ENCODE data around the gene ZNF577.

GRCh38 chr19:51837145-51837544 lies 50.6 kb downstream of the ZNF577 start:
- TF ChIP-seq POLR2A (IDR thresholded peaks at IDR 0.05) (no peak), EP300 (IDR thresholded peaks at IDR 0.05) (no peak)
- TF ChIP-seq, protein P1, sequence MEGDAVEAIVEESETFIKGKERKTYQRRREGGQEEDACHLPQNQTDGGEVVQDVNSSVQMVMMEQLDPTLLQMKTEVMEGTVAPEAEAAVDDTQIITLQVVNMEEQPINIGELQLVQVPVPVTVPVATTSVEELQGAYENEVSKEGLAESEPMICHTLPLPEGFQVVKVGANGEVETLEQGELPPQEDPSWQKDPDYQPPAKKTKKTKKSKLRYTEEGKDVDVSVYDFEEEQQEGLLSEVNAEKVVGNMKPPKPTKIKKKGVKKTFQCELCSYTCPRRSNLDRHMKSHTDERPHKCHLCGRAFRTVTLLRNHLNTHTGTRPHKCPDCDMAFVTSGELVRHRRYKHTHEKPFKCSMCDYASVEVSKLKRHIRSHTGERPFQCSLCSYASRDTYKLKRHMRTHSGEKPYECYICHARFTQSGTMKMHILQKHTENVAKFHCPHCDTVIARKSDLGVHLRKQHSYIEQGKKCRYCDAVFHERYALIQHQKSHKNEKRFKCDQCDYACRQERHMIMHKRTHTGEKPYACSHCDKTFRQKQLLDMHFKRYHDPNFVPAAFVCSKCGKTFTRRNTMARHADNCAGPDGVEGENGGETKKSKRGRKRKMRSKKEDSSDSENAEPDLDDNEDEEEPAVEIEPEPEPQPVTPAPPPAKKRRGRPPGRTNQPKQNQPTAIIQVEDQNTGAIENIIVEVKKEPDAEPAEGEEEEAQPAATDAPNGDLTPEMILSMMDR (IDR thresholded peaks at IDR 0.05), result no peak

Data from stomach (tissue), 4 donors.